HG02870 (cell line): ENCODE measurements around the gene TKTL2.
"Not testable (repeated sequence)": the region's sequence is repeated elsewhere in the genome, so short reads cannot be mapped to it uniquely, and the experiment has no call there.

Experiments
- ATAC-seq: cut with Tn5 transposase; IDR thresholded peaks from one replicate; pipeline ENCODE4 v1.9.1; 2021; ENCODE audit warnings: mild to moderate bottlenecking, moderate library complexity; ENCODE audit not compliant: unreplicated experiment

Gene TKTL2

GRCh38 chr4:163448540-163449203 lies 24.9 kb downstream of the TKTL2 start:
- no peak for ATAC-seq

GRCh38 chr4:163447481-163447880 lies 26.1 kb downstream of the TKTL2 start:
- no peak for ATAC-seq

DNA sequence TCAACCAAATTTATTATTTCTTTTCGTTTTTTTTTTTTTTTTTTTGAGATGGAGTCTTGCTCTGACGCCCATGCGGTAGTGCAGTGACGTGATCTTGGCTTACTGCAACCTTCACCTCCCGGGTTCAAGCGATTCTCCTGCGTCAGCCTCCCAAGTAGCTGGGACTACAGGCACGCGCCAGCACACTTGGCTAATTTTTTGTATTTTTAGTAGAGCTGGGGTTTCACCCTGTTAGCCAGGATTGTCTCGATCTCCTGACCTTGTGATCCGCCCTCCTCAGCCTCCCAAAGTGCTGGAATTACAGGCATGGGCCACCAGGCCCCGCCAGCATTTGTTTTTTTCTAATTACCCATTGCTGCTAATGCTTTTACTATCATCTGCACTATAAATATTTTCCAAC lies 26.5 kb downstream of the TKTL2 start:
- ATAC-seq: not testable (repeated sequence)

- no peak for ATAC-seq
Measured at GRCh38 chr4:163440040-163440439, 33.5 kb downstream of the TKTL2 start.
